Neural cell (in vitro differentiated cells): ENCODE results near the gene ZNF311. TPM values are rescaled to one million over a fixed set of nuclear protein-coding genes. Genes with fewer than 3 reads are reported as not detected.

ENCODE experiments used
- H2AFZ ChIP-seq: fragments of 200-600, 300-800 bp; sonication (generic), shearing (Covaris generic); 2 replicates; pipeline ENCODE4 v1.6.0; 2014; ENCODE audit warnings: low read depth, mild to moderate bottlenecking, antibody characterized with exemption, low read length, moderate library complexity
- H3F3A ChIP-seq: fragments of 200-600 bp; shearing (Covaris generic); 2 replicates; pipeline ENCODE4 v1.6.1; 2016; ENCODE audit warnings: mild to moderate bottlenecking, moderate library complexity, mixed read lengths, antibody characterized with exemption, low read length; ENCODE audit not compliant: insufficient read depth, poor library complexity, severe bottlenecking
- H3K27ac ChIP-seq: fragments of 200-600, 300-800 bp; sonication (generic), shearing (Covaris generic); 2 replicates; pipeline ENCODE4 v1.5.1; 2014; ENCODE audit warnings: mild to moderate bottlenecking, low read length, moderate library complexity
- H3K27me3 ChIP-seq: fragments of 300-800, 200-600 bp; sonication (generic), shearing (Covaris generic); 2 replicates; pipeline ENCODE4 v1.6.0; 2014; ENCODE audit warnings: mild to moderate bottlenecking, low read depth, low read length, moderate library complexity; ENCODE audit not compliant: insufficient read depth
- H3K36me3 ChIP-seq: fragments of 300-800, 200-600 bp; sonication (generic), shearing (Covaris generic); 2 replicates; pipeline ENCODE4 v1.5.1; 2014; ENCODE audit warnings: mild to moderate bottlenecking, antibody characterized with exemption, low read length, moderate library complexity; ENCODE audit not compliant: insufficient read depth
- H3K4me2 ChIP-seq: fragments of 300-800, 200-600 bp; sonication (generic), shearing (Covaris generic); 2 replicates; pipeline ENCODE4 v1.6.0; 2014; ENCODE audit warnings: mild to moderate bottlenecking, low read length
- H3K4me3 ChIP-seq: fragments of 300-800, 200-600 bp; sonication (generic), shearing (Covaris generic); 2 replicates; pipeline ENCODE4 v1.5.1; 2014; ENCODE audit warnings: mild to moderate bottlenecking, low read length, moderate library complexity
- H3K79me2 ChIP-seq: fragments of 200-600 bp; shearing (Covaris generic); replicated peaks from 2 replicates; pipeline ENCODE4 v1.6.0; 2014; ENCODE audit warnings: mild to moderate bottlenecking, low read length, moderate library complexity; ENCODE audit not compliant: insufficient read depth
- H3K9ac ChIP-seq: fragments of 300-800, 200-600 bp; sonication (generic), shearing (Covaris generic); 2 replicates; pipeline ENCODE4 v1.6.1; 2016; ENCODE audit warnings: mild to moderate bottlenecking, low read length, mixed read lengths
- H3K9me2 ChIP-seq: fragments of 200-600 bp; shearing (Covaris generic); 2 replicates; pipeline ENCODE4 v1.6.1; 2016; ENCODE audit warnings: mild to moderate bottlenecking, low read length, mixed read lengths; ENCODE audit not compliant: insufficient read depth
- H3K9me3 ChIP-seq: fragments of 200-600, 300-800 bp; sonication (generic), shearing (Covaris generic); 2 replicates; pipeline ENCODE4 v1.6.1; 2016; ENCODE audit warnings: mild to moderate bottlenecking, mixed run types, low read length, moderate library complexity, mixed read lengths
- H4K20me1 ChIP-seq: fragments of 200-600 bp; shearing (Covaris generic); 2 replicates; pipeline ENCODE4 v1.6.1; 2016; ENCODE audit warnings: mild to moderate bottlenecking, mixed run types; ENCODE audit not compliant: insufficient read depth
- EP300 ChIP-seq: fragments of 450-650 bp; conservative IDR thresholded peaks from 2 replicates; pipeline ENCODE4 v1.6.1; 2014; ENCODE audit warnings: antibody characterized with exemption, mild to moderate bottlenecking, moderate library complexity; ENCODE audit not compliant: poor library complexity, severe bottlenecking
- EZH2 ChIP-seq: fragments of 200-600, 300-800 bp; shearing (Covaris generic), sonication (generic); IDR thresholded peaks from 2 replicates; pipeline ENCODE4 v1.6.1; 2014; ENCODE audit warnings: antibody characterized with exemption, low read length, borderline replicate concordance, mild to moderate bottlenecking; ENCODE audit not compliant: insufficient read depth, poor library complexity, severe bottlenecking
- MXI1 ChIP-seq: fragments of 450-650 bp; conservative IDR thresholded peaks from 2 replicates; pipeline ENCODE4 v1.6.1; 2014; ENCODE audit warnings: antibody characterized with exemption, mild to moderate bottlenecking; ENCODE audit not compliant: poor library complexity, severe bottlenecking
- POLR2AphosphoS5 ChIP-seq: IDR thresholded peaks from 2 replicates; pipeline ENCODE4 v1.6.1; 2012
- RAD21 ChIP-seq: fragments of 450-650 bp; conservative IDR thresholded peaks from 2 replicates; pipeline ENCODE4 v1.6.1; 2014; ENCODE audit warnings: antibody characterized with exemption, mild to moderate bottlenecking, moderate library complexity
- SMC3 ChIP-seq: fragments of 450-650 bp; conservative IDR thresholded peaks from 2 replicates; pipeline ENCODE4 v1.6.1; 2014; ENCODE audit warnings: antibody characterized with exemption, mild to moderate bottlenecking, moderate library complexity; ENCODE audit not compliant: poor library complexity
- TAF1 ChIP-seq: IDR thresholded peaks from 2 replicates; pipeline ENCODE4 v1.6.1; 2012; ENCODE audit warnings: low read depth
- polyA plus RNA-seq: library from polyadenylated mRNA; depleted of rRNA; stranded (reverse); fragments of >200 nt; gene quantifications from 2 replicates; pipeline ENCODE4 v1.2.3, GENCODE V29; 2014
- TF ChIP-seq, protein P1 (sequence below): IDR thresholded peaks from 2 replicates; pipeline ENCODE4 v1.6.1; 2012; ENCODE audit warnings: borderline replicate concordance
- TF ChIP-seq, protein P2 (sequence below): fragments of 450-650 bp; IDR thresholded peaks from 2 replicates; pipeline ENCODE4 v1.5.1; 2014; ENCODE audit warnings: antibody characterized with exemption, mild to moderate bottlenecking, moderate library complexity; ENCODE audit not compliant: poor library complexity, severe bottlenecking

ZNF311 gene
- polyA plus RNA-seq, 1 donor from 2014 or later, result 4.6 TPM

DNA sequence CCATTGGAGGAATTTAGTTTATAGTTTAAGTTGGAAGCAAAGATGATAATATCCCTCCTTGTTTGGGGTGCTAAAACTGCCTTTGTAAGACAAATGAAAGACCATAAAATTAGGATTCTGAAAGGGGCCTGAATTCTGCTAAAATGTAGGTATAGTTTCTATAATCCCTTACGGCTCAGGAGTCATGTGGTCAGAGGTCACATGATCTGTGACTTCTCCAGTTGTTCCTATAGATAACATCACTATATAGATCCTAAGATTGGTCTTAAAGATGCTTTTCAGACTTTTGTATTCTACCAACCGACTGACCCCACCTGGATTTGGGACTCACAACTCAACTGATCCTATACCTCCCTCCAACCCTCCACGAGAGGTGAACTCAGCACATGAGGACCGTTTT is 36.6 kb downstream of the ZNF311 start:
- no peaks in the 10 kb centered on the region for H3K27me3 ChIP-seq
- no peak overlapping the region for H3K4me3 ChIP-seq
- no peaks in the 10 kb centered on the region for H3K79me2 ChIP-seq
- no peaks in the 10 kb centered on the region for H3K9me2 ChIP-seq
- no peak for TF ChIP-seq EP300
- no peak for TF ChIP-seq MXI1
- TF ChIP-seq TAF1, result no peak
- TF ChIP-seq, protein P1, sequence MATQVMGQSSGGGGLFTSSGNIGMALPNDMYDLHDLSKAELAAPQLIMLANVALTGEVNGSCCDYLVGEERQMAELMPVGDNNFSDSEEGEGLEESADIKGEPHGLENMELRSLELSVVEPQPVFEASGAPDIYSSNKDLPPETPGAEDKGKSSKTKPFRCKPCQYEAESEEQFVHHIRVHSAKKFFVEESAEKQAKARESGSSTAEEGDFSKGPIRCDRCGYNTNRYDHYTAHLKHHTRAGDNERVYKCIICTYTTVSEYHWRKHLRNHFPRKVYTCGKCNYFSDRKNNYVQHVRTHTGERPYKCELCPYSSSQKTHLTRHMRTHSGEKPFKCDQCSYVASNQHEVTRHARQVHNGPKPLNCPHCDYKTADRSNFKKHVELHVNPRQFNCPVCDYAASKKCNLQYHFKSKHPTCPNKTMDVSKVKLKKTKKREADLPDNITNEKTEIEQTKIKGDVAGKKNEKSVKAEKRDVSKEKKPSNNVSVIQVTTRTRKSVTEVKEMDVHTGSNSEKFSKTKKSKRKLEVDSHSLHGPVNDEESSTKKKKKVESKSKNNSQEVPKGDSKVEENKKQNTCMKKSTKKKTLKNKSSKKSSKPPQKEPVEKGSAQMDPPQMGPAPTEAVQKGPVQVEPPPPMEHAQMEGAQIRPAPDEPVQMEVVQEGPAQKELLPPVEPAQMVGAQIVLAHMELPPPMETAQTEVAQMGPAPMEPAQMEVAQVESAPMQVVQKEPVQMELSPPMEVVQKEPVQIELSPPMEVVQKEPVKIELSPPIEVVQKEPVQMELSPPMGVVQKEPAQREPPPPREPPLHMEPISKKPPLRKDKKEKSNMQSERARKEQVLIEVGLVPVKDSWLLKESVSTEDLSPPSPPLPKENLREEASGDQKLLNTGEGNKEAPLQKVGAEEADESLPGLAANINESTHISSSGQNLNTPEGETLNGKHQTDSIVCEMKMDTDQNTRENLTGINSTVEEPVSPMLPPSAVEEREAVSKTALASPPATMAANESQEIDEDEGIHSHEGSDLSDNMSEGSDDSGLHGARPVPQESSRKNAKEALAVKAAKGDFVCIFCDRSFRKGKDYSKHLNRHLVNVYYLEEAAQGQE, result no peak
- TF ChIP-seq EZH2, result no peak
- TF ChIP-seq POLR2AphosphoS5, result no peak
- no peak for TF ChIP-seq SMC3
- TF ChIP-seq, protein P2, sequence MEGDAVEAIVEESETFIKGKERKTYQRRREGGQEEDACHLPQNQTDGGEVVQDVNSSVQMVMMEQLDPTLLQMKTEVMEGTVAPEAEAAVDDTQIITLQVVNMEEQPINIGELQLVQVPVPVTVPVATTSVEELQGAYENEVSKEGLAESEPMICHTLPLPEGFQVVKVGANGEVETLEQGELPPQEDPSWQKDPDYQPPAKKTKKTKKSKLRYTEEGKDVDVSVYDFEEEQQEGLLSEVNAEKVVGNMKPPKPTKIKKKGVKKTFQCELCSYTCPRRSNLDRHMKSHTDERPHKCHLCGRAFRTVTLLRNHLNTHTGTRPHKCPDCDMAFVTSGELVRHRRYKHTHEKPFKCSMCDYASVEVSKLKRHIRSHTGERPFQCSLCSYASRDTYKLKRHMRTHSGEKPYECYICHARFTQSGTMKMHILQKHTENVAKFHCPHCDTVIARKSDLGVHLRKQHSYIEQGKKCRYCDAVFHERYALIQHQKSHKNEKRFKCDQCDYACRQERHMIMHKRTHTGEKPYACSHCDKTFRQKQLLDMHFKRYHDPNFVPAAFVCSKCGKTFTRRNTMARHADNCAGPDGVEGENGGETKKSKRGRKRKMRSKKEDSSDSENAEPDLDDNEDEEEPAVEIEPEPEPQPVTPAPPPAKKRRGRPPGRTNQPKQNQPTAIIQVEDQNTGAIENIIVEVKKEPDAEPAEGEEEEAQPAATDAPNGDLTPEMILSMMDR, result no peak
- no peak for TF ChIP-seq RAD21
- no peaks in the 10 kb centered on the region for H3K9me3 ChIP-seq
- H3K36me3 ChIP-seq, result no peaks in the 10 kb centered on the region
- no peak overlapping the region for H3K4me2 ChIP-seq
- H3K27ac ChIP-seq, result no peak overlapping the region
- H2AFZ ChIP-seq, result no peak overlapping the region
- H4K20me1 ChIP-seq, result no peaks in the 10 kb centered on the region
- no peaks in the 10 kb centered on the region for H3F3A ChIP-seq
- H3K9ac ChIP-seq, result no peak overlapping the region

DNA sequence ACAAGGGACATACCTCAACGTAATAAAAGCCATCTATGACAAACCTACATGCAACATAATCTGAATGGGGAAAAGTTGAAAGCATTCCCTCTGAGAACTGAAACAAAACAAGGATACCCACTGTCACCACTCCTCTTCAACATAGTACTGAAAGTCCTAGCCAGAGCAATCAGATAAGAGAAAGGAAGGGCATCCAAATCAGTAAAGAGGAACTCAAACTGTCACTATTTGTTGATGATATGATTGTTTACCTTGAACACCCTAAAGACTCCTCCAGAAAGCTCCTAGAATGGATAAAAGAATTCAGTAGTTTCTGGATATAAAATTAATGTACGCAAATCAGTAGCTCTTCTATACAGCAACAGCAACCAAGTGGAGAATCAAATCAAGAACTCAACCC is 39.4 kb downstream of the ZNF311 start:
- H3K27ac ChIP-seq, result no peak overlapping the region
- no peaks in the 10 kb centered on the region for H3K27me3 ChIP-seq
- H3K79me2 ChIP-seq, result no peaks in the 10 kb centered on the region
- no peaks in the 10 kb centered on the region for H3F3A ChIP-seq
- no peaks in the 10 kb centered on the region for H3K9me2 ChIP-seq
- no peak overlapping the region for H3K4me3 ChIP-seq
- H4K20me1 ChIP-seq, result no peaks in the 10 kb centered on the region
- no peak overlapping the region for H2AFZ ChIP-seq
- no peaks in the 10 kb centered on the region for H3K9me3 ChIP-seq
- no peaks in the 10 kb centered on the region for H3K36me3 ChIP-seq
- no peak overlapping the region for H3K4me2 ChIP-seq
- no peak overlapping the region for H3K9ac ChIP-seq
- TF ChIP-seq MXI1, result no peak
- TF ChIP-seq SMC3, result no peak
- no peak for TF ChIP-seq EP300
- TF ChIP-seq, protein P2, result no peak
- TF ChIP-seq, protein P1, result no peak
- TF ChIP-seq RAD21, result no peak
- TF ChIP-seq POLR2AphosphoS5, result no peak
- TF ChIP-seq EZH2, result no peak
- TF ChIP-seq TAF1, result no peak
